ENCODE results near the gene TSPAN18. TPM values are rescaled to one million over a fixed set of nuclear protein-coding genes. Genes with fewer than 3 reads are reported as not detected.

Gene TSPAN18
- total RNA-seq, 6 donors from 2014 or later: 8.2 to 48.6 (median 17.5) TPM

DNA sequence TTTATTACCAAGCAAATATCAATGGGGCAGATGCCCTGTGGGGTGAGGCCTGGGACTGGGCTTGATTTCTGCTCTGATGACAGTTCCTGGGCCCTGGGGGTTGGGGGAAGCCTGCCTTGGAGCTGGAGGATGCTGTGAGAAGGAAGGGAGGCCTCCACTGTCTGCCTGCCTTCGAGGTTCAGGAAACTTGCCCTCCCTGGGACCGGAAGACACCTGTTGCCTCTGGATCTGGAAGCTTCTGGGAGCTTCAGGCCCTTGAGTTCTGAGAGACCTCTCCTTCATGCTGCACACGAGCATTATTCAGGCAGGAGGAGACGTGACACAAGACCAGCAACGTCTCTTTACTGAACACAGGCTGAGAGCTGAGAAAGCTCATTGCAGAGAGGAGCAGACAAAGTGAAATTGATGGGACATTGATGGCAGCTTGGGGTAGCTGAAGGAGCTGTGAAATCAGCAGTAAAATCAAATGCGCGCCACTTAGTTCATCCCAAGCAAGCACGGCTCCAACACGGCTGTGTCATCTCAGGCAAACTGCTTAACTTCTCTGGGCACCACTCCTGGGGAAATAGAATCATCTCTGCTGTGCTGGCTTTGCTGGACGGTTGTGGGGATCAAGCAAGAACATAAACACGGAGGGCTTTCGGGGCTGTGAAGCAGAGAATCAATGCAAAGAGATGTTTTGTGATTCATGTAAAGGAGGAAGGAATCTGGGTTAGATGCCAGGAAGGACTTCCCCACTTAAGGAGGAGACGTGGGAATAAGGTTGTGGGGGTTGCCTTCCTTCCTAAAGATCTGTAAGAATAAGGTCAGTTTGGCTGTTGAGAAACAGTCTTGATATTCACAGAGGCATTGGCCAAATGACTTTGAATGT, 159.4 kb downstream of the TSPAN18 start:
- no peaks in the 10 kb centered on the region for H3K9me3 ChIP-seq
- 66 to 72% methylated on average over 11 to 13 of the region's 13 CpGs for WGBS, 2 donors
- peaks cover 0 to 9% (median 0%) of the 10 kb centered on the region in 4 donors for H3K4me1 ChIP-seq
- no peak for ATAC-seq (ENCODE audit: low FRiP score in 2 of 2)
- H3K36me3 ChIP-seq: no peaks in the 10 kb centered on the region
- no peak for DNase-seq
- H3K4me3 ChIP-seq: no peak overlapping the region
- TF ChIP-seq POLR2AphosphoS5 (IDR thresholded peaks at IDR 0.05) (no peak), EP300 (IDR thresholded peaks at IDR 0.05) (no peak), POLR2A (IDR thresholded peaks at IDR 0.05) (no peak)
- TF ChIP-seq, protein P1, sequence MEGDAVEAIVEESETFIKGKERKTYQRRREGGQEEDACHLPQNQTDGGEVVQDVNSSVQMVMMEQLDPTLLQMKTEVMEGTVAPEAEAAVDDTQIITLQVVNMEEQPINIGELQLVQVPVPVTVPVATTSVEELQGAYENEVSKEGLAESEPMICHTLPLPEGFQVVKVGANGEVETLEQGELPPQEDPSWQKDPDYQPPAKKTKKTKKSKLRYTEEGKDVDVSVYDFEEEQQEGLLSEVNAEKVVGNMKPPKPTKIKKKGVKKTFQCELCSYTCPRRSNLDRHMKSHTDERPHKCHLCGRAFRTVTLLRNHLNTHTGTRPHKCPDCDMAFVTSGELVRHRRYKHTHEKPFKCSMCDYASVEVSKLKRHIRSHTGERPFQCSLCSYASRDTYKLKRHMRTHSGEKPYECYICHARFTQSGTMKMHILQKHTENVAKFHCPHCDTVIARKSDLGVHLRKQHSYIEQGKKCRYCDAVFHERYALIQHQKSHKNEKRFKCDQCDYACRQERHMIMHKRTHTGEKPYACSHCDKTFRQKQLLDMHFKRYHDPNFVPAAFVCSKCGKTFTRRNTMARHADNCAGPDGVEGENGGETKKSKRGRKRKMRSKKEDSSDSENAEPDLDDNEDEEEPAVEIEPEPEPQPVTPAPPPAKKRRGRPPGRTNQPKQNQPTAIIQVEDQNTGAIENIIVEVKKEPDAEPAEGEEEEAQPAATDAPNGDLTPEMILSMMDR (IDR thresholded peaks at IDR 0.05): no peak
- H3K27ac ChIP-seq: no peak overlapping the region
- H3K27me3 ChIP-seq: no peaks in the 10 kb centered on the region

DNA sequence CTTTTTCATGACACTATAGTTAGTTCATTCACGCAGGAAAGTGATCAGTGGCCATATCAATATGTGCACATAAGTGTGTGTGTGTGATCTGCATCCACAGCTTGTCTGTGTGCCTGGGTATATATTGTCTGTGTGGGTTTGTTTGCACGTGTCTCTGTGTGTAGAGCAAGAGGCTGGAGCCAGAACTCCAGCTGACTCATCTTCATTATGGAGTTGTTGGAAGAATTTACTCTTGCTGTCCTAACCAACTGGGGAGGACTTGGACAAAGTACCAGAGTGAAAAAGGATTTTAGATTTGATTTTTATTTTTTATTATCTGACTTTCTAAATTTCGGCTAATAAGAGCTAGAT, 160.0 kb downstream of the TSPAN18 start:
- 62 to 69% methylated on average over 3 of the region's 3 CpGs for WGBS, 2 donors
- Histone ChIP-seq H3K36me3 (no peaks in the 10 kb centered on the region), H3K4me1 (peaks cover 0 to 9% (median 0%) of the 10 kb centered on the region in 4 donors), H3K27me3 (no peaks in the 10 kb centered on the region), H3K9me3 (no peaks in the 10 kb centered on the region), H3K27ac (no peak overlapping the region), H3K4me3 (no peak overlapping the region)
- no peak for TF ChIP-seq POLR2AphosphoS5 (IDR thresholded peaks at IDR 0.05)
- no peak for TF ChIP-seq POLR2A (IDR thresholded peaks at IDR 0.05)
- DNase-seq (no peak), ATAC-seq (ENCODE audit: low FRiP score in 2 of 2) (peak in 1 of 2 donors; percentile 52)

DNA sequence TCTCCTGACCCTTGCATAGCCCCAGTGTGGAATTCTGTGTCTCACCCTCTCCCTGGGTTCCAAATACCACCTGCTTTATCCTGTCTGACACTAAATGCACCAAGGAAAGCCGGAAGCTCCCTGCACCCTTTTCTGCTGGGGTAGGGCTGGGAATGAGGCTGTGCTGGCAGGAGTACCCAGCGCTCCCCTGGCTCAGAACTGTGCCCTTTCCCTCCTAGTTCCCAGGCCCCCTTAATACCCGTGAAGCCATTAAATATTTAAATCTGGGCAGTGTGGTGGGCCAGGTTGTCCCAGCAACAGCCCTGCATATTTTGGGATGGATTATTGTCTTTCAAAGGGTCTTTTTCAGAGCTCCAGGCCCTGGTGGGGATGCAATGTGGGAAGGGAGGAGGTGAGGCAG, 160.9 kb downstream of the TSPAN18 start:
- 96 to 100% methylated on average over 1 to 3 of the region's 3 CpGs for WGBS, 2 donors
- no peak for DNase-seq
- no peak overlapping the region for H3K27ac ChIP-seq
- H3K36me3 ChIP-seq: no peaks in the 10 kb centered on the region
- no peak for ATAC-seq (ENCODE audit: low FRiP score in 2 of 2)
- no peaks in the 10 kb centered on the region for H3K27me3 ChIP-seq
- H3K4me3 ChIP-seq: no peak overlapping the region
- no peaks in the 10 kb centered on the region for H3K9me3 ChIP-seq
- peaks cover 0 to 9% (median 0%) of the 10 kb centered on the region in 4 donors for H3K4me1 ChIP-seq
- TF ChIP-seq, protein P1 (IDR thresholded peaks at IDR 0.05): no peak
- TF ChIP-seq POLR2AphosphoS5 (IDR thresholded peaks at IDR 0.05) (no peak), POLR2A (IDR thresholded peaks at IDR 0.05) (no peak), EP300 (IDR thresholded peaks at IDR 0.05) (no peak)

DNA sequence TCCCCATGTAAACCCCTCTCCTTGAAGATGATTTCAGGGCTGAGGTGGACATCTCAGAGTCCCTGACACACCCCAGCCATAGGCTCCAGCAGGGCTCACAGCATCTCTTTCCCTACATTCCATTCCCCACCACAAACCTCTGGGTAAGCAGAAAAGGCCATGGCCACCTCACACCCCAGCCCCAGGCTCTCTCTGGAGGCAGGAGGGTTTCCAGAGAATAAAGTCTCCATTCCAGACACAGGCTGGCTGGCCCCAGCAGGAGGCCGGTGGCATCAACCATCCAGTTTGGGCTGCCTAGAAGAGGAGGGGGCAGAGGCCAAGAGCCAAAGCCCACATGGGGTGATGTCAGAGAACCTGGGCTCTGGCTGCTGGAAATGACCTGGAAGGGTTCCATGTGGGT, 162.5 kb downstream of the TSPAN18 start:
- Histone ChIP-seq H3K4me1 (peaks cover 0 to 17% (median 5%) of the 10 kb centered on the region in 4 donors), H3K36me3 (no peaks in the 10 kb centered on the region), H3K27ac (no peak overlapping the region), H3K9me3 (no peaks in the 10 kb centered on the region), H3K27me3 (no peaks in the 10 kb centered on the region), H3K4me3 (no peak overlapping the region)
- 94% methylated on average over 1 of the region's 1 CpG; no CpG with 5 or more reads in 1 of the 2 donors for WGBS, 2 donors
- DNase-seq: no peak
- TF ChIP-seq POLR2AphosphoS5 (IDR thresholded peaks at IDR 0.05) (no peak), EP300 (IDR thresholded peaks at IDR 0.05) (no peak), POLR2A (IDR thresholded peaks at IDR 0.05) (no peak)
- TF ChIP-seq, protein P1 (IDR thresholded peaks at IDR 0.05): no peak
- ATAC-seq (ENCODE audit: low FRiP score in 2 of 2): no peak

DNA sequence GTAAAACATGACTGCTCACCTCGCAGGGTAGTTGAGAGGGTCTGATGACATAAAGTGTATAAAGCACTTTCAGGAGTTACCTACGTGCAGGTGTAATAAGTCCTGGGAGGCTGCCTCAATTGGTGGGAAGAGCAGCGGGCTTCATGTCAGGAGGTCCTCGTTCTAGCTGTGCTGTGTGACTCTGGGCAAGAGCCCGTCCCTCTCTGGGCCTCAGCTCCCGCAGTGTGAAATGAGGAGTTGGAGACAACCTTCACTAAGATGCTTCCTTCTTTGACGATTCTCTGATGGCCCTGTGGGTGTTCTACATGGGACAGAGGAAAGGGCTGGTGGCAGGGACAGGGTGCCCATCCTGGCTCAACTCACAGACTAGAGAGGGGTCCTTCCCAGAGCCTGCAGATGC, 166.1 kb downstream of the TSPAN18 start:
- no peak overlapping the region for H3K4me3 ChIP-seq
- no peak for ATAC-seq (ENCODE audit: low FRiP score in 2 of 2)
- peaks cover 0 to 9% (median 4%) of the 10 kb centered on the region in 4 donors for H3K4me1 ChIP-seq
- no peaks in the 10 kb centered on the region for H3K27me3 ChIP-seq
- 40 to 93% methylated on average over 1 to 7 of the region's 7 CpGs for WGBS, 2 donors
- DNase-seq: no peak
- TF ChIP-seq EP300 (IDR thresholded peaks at IDR 0.05): no peak
- TF ChIP-seq POLR2A (IDR thresholded peaks at IDR 0.05): no peak
- TF ChIP-seq POLR2AphosphoS5 (IDR thresholded peaks at IDR 0.05): no peak
- TF ChIP-seq, protein P1 (IDR thresholded peaks at IDR 0.05): no peak
- peak overlapping the region in 1 of 4 donors; percentile 34 for H3K27ac ChIP-seq
- H3K9me3 ChIP-seq: no peaks in the 10 kb centered on the region
- H3K36me3 ChIP-seq: no peaks in the 10 kb centered on the region
